Uterus (tissue), 2 donors: ENCODE measurements around the gene WDR33.

ENCODE experiments used
- CTCF ChIP-seq, 4 experiments: fragments of 200-600 bp in 2 of 4; fragments of 450-650 bp in 2 of 4; sonication (generic) in 2 of 4; IDR thresholded peaks; one replicate each; pipeline ENCODE4 v1.5.1; 2016 to 2019; ENCODE audit warnings: antibody characterized with exemption in 4 of 4, mild to moderate bottlenecking in 2 of 4, moderate library complexity in 1 of 4
- POLR2A ChIP-seq, 2 donors: fragments of 450-650 bp; IDR thresholded peaks; one replicate each; pipeline ENCODE4 v1.6.1; 2016; ENCODE audit warnings: antibody characterized with exemption in 2 of 2, mild to moderate bottlenecking in 1 of 2, moderate library complexity in 1 of 2

- TF ChIP-seq CTCF (IDR thresholded peaks at IDR 0.05) (no peak), POLR2A (IDR thresholded peaks at IDR 0.05) (no peak)
Measured at GRCh38 chr2:127707890-127708648, 102.9 kb downstream of the WDR33 start.
